GM15510 (cell line): Measurements from ENCODE around the gene ADCY5.

ENCODE experiments used
- POLR2A ChIP-seq: IDR thresholded peaks from 3 replicates; pipeline ENCODE4 v1.6.1; 2011; ENCODE audit warnings: borderline replicate concordance; ENCODE audit not compliant: insufficient read length; ENCODE audit errors: extremely low read depth

The ADCY5 gene

DNA sequence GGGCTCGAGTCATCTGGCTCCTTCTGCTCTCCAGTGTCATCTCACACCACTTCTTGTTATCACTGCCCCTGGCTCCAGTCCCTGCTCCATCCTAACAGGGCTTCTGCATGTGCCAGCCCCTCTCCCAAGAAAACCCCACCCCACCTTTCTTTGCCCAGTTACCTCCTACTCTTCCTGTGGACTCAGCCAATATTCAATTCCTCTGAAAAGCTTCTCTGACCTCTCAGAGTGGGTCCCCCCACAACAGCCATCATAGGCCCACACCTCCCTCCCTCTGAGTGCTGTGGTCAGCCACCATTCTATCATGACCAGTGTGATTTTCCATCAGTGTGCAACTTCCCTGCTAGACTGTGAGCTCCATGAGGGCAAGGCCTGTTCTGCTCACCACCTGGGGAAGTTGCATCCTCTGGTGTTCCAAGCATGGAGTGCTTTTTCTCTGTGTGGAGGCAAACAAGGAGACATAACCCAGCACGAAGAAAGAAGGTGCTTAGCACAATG lies 71.6 kb downstream of the ADCY5 start:
- TF ChIP-seq POLR2A, result no peak

DNA sequence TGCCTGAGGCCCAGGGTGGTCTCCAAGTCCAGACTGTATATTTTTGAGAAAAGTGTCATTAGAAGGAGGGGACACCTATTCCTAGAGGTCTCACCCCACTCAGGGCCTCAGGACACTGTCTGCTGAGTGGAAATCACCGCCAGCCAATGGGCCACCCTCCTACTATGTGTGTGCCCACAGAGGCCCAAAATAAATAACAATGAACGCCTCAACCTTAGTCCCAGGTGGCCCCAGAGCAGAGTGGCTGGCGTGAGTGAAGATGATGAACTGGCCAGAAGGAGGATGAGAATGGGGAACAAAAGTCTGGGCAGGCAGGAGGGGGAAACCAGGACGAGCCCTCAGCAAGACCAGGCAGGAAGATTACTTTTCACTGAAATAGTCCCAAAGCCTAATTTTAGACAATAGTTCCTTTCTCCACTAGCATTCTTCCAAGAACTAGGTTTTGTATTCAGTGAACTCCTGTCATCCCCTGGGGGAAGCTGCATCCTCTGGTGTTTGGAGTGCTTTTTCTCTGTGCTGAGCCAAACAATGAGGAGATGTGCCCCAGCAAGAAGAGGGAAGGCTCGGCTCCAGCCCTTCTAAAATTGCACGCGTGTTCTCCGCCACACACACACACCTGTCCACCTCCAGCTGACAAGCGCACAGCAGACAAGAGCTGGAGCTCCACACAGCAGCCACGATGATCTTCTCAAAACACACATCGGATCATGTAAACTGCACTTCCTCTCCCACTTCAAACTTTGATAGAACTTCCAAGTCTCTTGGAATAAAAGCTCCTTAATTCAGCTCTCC lies 72.2 kb downstream of the ADCY5 start:
- no peak for TF ChIP-seq POLR2A

DNA sequence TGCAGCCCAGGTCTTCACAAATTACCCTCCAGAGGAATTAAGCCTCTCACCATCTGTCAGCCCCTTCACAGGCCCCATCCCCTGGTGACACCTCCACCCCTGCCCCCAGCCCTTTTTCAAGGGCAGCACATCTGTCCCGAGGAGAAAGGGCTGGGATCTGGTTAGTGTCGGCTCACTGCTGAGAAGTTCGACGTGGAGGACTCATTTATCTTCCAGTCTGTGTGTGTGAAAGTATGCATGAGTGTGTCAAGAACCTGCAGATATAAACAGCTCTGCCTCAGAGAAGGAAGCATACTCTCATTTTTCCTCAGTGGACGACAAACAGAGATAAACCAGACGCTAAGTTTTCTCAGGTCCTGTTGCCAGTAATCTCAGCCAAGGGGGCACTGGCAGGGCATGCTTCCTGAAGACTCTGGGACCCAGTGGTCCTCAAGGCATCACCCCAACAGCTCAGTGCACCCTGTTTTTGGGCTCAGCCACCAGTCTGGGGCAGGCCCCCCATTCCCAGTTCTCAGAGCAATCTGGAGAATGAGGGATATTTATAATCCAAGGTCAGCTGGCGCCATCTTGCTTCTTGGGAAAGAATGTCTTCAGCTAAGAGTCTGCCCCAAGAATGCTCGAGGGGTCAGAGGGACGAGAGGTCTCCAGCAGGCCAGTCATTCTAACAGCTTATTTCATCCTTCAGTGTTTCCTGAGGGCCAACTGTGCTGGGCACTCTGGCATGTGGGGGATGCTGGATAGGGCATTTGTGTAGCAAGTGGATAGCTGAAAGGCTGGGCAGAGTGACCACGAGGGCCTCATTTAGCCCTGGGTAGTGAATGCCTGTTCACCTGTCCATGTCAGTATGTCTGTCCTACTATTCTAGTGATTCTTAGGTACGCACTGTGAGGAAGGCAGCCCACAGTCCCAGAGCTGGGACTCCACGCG lies 73.6 kb downstream of the ADCY5 start:
- no peak for TF ChIP-seq POLR2A

DNA sequence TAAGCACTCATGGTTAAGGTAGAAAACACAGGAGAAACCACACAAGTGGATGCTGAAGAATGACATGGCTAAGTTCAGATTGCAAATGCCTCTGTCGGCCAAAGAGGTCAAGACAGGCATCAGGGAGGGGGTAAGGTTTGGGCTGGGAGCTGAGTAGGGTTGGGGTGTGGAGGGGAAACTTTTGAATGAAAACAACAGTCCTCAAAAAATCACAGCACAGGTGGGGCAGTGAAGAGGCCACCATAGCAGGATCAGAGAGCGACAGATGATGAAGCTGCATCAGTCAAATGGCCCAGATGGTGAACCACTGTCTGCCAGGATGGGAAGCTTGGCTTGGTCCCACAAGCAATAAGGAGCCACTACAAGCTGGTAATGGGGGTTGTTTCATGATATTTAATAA lies 74.9 kb downstream of the ADCY5 start:
- no peak for TF ChIP-seq POLR2A

DNA sequence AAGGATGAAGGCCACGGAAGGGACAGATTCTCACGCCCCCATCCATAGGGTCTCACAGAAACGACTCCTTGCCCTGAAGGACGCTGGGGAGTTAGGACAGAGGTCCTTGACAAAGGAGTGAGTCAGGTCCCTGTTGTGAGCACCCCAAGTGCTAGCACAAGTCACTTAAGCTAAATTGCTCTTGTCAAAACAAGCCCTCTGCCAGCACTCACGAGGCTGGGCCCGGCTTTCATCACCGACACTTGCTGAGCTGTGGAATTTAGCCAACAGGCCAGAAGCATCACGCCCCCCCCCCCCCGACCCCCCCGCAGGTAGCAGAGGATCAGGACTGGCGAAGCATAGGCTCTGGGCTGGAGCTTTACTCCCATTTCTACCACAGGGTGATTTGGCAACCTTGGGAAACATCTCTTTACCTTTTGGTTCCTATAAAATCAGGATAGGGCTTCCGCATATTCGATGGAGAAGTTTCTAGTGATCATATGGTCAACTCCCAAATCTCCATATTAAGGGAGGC lies 75.4 kb downstream of the ADCY5 start:
- TF ChIP-seq POLR2A, result no peak

DNA sequence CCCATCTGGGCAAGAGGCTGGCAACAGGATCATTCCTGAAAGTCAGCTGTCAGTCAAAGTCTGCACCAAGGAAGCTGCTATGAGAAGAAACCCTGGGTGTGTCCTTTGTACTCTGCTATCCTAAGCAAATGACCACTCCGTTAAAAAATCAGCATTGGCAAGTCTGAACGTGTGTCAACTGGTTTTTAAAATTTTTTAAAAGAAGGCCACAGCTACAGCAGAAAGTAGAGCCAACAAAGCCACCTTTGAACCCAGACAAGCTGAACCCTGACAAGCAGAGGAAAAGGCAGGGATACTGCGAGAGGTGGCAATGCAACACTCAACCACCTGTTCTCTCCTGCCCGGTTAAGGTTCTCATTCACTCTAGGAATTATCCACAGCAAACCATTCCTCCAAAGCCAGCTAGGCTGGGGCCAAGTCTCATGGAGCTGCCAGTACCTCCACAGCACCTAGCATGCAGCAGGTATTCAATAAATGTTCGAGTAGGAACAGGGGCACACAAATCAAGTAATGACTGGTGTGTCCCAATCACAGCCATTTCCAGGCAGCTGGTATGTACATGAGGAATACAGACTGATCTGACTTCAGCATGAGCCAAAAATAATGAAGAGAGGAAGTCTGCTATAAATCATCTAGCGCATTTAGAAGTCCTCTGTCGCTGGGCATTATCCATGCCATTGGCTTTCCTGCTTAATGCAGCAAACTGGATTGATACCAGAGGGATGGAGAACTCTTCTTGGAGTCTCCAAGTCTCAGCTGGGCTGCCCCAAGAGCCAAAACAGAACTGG lies 76.0 kb downstream of the ADCY5 start:
- TF ChIP-seq POLR2A, result no peak

DNA sequence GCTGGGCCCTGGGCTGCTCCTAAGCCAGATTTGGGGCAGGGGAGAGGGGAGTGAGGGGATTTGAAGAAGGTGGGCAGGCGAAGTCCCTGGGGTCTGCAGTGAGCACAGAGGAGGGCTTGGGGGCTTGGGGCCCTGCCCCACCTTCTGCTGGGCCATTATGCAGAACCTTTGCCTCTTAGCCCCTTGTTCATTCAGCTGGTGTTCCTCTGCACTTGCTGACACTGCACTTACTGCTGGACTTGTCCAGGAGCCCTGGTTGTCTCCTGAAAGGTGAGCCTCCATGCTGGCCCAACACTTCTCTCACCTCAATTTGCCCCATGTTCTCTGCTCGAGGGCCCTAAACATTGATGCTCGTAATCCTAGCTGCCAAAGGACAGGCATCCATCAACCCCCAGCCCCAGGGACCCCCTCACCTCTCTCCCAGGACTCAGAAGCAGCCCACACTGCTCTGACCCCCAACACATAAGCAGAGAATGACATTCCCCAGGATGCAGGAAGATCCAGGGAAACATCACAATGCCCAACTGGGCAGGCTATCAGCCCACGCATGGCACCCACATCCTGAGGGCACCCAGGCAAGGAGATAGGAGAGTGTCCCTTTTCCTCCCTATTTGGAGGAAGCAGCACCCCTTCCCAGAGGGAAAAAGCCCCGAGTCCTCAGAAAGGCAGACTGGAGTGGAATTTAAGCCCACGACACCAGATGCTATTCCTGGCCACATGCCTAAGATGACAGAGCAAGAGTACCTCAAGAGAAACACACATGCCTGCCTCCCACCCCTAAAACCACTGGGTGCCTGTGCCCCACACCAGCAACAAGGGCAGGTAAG lies 76.8 kb downstream of the ADCY5 start:
- no peak for TF ChIP-seq POLR2A

DNA sequence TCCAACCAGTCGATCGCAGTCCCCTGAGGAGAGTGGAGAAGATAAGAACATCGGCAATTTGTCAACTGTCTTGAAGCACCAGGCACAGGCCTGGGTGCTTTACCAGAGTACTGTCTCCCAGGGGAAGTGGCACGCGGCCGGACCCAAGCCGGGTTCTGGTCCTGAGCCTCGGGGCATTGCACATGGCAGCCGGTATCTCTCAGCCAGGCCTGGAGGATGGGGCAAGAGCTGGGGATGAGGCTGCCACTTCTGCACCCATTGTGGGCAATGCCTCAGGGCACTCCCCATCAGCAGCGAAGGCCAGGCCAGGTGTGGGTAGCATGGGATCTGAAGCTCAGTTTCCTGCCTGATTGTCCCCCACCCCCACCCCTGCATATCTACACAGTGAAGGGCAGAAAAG lies 77.5 kb downstream of the ADCY5 start:
- no peak for TF ChIP-seq POLR2A

DNA sequence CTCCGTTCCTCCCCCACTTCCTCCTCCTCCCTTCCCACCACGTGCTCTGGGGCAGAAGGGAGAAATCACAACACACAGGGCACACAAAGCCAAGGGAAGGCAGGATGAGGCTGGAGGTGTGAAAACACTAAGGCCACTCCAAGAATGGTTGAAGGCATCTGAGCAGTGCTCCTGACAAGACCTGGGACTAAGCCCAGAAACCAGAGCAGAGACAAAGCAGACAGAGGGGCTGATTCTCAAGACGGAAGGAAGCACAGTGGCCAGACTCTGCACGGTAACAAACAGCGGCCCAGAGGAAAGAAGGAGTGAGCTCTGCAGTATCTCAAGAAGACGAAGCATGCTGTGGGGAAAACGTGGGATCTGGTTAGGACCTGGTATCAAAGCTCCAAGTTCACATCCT lies 78.1 kb downstream of the ADCY5 start:
- no peak for TF ChIP-seq POLR2A

DNA sequence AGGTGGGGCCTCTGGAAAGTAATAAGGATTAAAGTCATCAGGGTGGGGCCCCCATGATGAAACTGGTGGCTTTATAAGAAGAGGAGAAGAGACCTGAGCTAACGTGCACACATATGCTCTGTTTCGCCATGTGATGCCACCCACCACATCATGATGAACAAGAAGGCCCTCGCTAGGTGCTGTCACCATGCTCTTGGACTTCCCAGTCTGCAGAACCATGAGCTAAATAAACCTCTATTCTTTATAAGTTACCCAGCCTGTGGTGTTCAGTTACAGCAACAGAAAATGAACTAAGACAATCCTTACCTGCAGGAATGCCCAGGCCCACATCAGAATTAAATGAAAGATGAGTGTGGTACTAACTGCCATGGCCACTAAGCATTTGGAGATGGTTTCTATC lies 79.8 kb downstream of the ADCY5 start:
- TF ChIP-seq POLR2A, result no peak

DNA sequence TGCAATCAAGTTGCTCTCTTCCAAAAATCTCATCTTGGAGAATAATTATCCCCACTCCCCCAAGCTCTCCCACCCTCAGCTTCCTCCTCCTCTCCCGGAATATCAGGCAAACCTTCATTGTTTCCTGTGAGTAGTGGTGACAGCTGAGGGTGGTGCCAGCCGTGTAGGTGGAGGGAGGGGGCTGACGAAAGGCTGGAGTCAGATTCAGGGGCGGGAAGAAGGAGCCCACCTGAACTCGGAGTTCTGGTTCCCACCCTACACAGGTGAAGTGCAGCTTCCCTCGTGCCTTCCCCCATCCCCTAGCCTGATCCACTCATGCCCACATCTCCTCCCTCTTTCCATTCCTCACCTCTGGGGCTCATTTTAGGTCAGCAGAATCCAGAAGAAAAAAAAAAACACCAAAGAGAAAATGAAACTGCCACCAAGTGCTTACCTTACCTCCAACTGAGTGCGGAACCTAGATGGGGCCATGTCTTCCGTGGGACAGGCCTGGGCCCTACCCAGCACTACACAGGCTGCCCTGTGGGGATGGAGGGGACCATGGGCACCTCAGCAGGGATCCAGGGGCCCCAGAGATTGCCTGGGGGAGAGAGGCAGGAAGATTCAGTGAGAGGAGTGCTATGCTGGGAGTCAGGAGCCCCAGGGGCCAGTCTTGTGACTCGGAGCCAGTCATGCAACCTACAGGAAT lies 81.3 kb downstream of the ADCY5 start:
- no peak for TF ChIP-seq POLR2A

DNA sequence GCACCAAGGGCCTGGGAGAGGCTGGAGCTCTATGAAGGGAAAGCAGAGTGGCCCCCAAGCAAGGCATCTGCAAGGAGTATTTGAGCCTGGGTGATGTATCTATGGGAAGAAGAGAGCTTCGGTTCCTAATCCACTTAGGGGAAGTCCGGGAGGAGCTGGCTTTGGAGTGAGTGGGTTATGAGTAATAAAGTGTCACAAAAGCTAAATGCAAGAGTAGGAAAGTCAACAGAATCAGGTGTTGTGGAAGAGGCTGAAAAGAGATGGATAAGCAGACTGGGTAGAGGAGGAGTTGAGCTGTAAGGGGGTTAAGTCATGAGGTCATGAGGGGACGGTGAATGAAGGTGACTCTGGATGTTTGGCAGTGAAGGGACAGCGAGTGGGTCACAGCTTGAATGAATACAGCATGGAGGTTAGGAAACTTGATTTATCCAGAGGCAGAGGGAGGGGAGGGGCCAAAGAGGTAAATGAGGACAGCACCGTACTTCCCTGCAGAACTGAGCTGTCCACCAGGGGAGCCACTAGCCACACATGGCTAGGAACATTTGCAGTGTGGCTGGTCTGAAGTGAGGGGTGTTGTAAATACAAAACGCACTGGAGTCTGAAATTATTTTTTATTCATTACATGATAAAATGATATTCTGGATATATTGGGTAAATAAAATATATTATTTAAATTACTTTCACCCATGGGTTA lies 83.3 kb downstream of the ADCY5 start:
- TF ChIP-seq POLR2A, result no peak

DNA sequence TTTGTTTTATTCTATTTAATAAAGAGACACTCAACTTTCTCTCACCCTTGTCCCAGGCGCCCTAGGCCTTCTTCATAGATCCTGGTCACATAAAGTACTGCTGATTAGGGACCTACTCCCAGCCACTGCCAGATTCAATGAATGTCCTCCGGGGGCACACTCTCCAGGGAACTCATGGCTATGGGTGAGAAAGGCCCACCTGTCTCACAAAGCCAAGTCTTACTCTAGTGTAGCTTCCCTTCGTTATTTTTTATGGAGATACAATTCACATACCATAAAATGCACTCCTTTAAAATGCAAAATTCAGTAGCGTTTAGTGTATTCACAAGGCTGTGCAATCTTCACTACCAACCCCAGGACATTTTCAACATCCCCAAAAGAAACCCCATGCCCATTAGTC lies 87.8 kb downstream of the ADCY5 start:
- no peak for TF ChIP-seq POLR2A
